HepG2 (cell line): Measurements from ENCODE around the gene PRKG1. TPM values are rescaled to one million over a fixed set of nuclear protein-coding genes. Genes with fewer than 3 reads are reported as not detected.

ENCODE experiments used
- ASH2L ChIP-seq: fragments of 300-600, 200-600 bp; sonication (generic); IDR thresholded peaks from 2 replicates; pipeline ENCODE4 v1.7.0; 2017; ENCODE audit warnings: low read depth, mild to moderate bottlenecking, moderate library complexity, mixed read lengths, low read length; ENCODE audit not compliant: insufficient read length
- GPBP1L1 ChIP-seq: sonication (generic); formaldehyde crosslinking; IDR thresholded peaks from 2 replicates; pipeline ENCODE4 v1.5.0; 2020; ENCODE audit warnings: mild to moderate bottlenecking, missing genetic modification reagents
- JUNB ChIP-seq: sonication (generic); formaldehyde crosslinking; IDR thresholded peaks from 2 replicates; pipeline ENCODE4 v1.8.0; 2022; ENCODE audit warnings: missing genetic modification reagents, mild to moderate bottlenecking, borderline replicate concordance
- KLF15 ChIP-seq: sonication (generic); formaldehyde crosslinking; IDR thresholded peaks from 2 replicates; pipeline ENCODE4 v1.8.1; 2023; ENCODE audit warnings: borderline replicate concordance, mild to moderate bottlenecking, inconsistent platforms, missing genetic modification reagents, mixed read lengths
- TFDP2 ChIP-seq: sonication (generic); formaldehyde crosslinking; IDR thresholded peaks from 2 replicates; pipeline ENCODE4 v1.4.0; 2020; ENCODE audit warnings: missing genetic modification reagents
- TSC22D2 ChIP-seq: sonication (generic); formaldehyde crosslinking; IDR thresholded peaks from 2 replicates; pipeline ENCODE4 v1.5.1; 2020; ENCODE audit warnings: missing genetic modification reagents, mild to moderate bottlenecking, borderline replicate concordance
- ZNF225 ChIP-seq: sonication (generic); formaldehyde crosslinking; IDR thresholded peaks from 2 replicates; pipeline ENCODE4 v1.4.0; 2020; ENCODE audit warnings: mild to moderate bottlenecking, missing genetic modification reagents
- polyA plus RNA-seq, 8 experiments: library from polyadenylated mRNA; depleted of rRNA in 3 of 8; stranded (reverse) in 7 of 8; unstranded in 1 of 8; fragments of >200 nt; fragmentation: Illumina TruSeq in 4 of 8; extraction: Trizol in 4 of 8; gene quantifications; 2 replicates each; pipeline versions ENCODE4 v1.2.1 to v1.2.3, GENCODE V29; 2011 to 2016; ENCODE audit warnings: low read depth in 4 of 8, missing spikeins in 1 of 8, mixed read lengths in 1 of 8; ENCODE audit not compliant: insufficient read depth in 1 of 8
- total RNA-seq, 5 experiments: library from RNA; depleted of rRNA; stranded (reverse); fragments of >200 nt; fragmentation: Illumina TruSeq; extraction: Trizol; gene quantifications; 2 replicates each; pipeline ENCODE4 v1.2.3, GENCODE V29; 2016; ENCODE audit warnings: low read depth in 1 of 5
- TF ChIP-seq, protein P1 (sequence below): sonication (generic); formaldehyde crosslinking; conservative IDR thresholded peaks from 2 replicates; pipeline ENCODE4 v1.4.0; 2020; ENCODE audit warnings: missing genetic modification reagents
- TF ChIP-seq, protein P2 (sequence below): sonication (generic); formaldehyde crosslinking; IDR thresholded peaks from 2 replicates; pipeline ENCODE4 v1.4.0; 2020; ENCODE audit warnings: missing genetic modification reagents
- TF ChIP-seq, protein P3 (sequence below): sonication (generic); formaldehyde crosslinking; IDR thresholded peaks from 2 replicates; pipeline ENCODE4 v1.5.1; 2020; ENCODE audit warnings: mild to moderate bottlenecking, missing genetic modification reagents, borderline replicate concordance

The PRKG1 gene
- total and polyA plus RNA-seq, 2 of the 13 experiments (the other 11 are each of a cell fraction or from before 2014, with no cell fraction given) = 0.01 TPM; not detected in 1

DNA sequence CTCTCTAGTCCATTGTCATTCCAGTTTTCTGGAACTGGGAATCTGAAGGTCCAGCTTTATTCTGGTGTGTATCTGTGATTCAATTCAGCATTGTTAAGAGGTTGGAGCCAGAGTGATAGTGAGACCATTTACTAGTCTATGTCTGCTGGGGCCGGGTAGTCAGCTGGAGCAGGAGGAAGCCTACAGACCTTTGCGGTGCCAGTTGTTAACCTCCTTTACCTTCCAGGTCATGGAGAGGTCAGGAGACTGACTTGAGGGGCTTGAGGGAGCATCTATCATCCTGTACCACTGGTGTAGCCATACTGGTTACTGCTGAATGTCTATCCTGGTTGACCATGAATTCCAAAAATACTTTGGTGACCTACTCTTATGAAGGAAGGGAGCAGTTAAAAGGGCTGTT, 634.3 kb downstream of the PRKG1 start (continued):
- TF ChIP-seq, protein P1, sequence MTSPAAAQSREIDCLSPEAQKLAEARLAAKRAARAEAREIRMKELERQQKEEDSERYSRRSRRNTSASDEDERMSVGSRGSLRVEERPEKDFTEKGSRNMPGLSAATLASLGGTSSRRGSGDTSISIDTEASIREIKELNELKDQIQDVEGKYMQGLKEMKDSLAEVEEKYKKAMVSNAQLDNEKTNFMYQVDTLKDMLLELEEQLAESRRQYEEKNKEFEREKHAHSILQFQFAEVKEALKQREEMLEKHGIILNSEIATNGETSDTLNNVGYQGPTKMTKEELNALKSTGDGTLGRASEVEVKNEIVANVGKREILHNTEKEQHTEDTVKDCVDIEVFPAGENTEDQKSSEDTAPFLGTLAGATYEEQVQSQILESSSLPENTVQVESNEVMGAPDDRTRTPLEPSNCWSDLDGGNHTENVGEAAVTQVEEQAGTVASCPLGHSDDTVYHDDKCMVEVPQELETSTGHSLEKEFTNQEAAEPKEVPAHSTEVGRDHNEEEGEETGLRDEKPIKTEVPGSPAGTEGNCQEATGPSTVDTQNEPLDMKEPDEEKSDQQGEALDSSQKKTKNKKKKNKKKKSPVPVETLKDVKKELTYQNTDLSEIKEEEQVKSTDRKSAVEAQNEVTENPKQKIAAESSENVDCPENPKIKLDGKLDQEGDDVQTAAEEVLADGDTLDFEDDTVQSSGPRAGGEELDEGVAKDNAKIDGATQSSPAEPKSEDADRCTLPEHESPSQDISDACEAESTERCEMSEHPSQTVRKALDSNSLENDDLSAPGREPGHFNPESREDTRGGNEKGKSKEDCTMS (CRISPR knock-in tag) = no peak
- TF ChIP-seq JUNB (no peak), ZNF225 (no peak), GPBP1L1 (CRISPR knock-in tag) (no peak), TFDP2 (no peak), ASH2L (no peak), KLF15 (no peak), TSC22D2 (CRISPR knock-in tag) (no peak)
- TF ChIP-seq, protein P2, sequence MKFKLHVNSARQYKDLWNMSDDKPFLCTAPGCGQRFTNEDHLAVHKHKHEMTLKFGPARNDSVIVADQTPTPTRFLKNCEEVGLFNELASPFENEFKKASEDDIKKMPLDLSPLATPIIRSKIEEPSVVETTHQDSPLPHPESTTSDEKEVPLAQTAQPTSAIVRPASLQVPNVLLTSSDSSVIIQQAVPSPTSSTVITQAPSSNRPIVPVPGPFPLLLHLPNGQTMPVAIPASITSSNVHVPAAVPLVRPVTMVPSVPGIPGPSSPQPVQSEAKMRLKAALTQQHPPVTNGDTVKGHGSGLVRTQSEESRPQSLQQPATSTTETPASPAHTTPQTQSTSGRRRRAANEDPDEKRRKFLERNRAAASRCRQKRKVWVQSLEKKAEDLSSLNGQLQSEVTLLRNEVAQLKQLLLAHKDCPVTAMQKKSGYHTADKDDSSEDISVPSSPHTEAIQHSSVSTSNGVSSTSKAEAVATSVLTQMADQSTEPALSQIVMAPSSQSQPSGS = no peak
- TF ChIP-seq, protein P3, sequence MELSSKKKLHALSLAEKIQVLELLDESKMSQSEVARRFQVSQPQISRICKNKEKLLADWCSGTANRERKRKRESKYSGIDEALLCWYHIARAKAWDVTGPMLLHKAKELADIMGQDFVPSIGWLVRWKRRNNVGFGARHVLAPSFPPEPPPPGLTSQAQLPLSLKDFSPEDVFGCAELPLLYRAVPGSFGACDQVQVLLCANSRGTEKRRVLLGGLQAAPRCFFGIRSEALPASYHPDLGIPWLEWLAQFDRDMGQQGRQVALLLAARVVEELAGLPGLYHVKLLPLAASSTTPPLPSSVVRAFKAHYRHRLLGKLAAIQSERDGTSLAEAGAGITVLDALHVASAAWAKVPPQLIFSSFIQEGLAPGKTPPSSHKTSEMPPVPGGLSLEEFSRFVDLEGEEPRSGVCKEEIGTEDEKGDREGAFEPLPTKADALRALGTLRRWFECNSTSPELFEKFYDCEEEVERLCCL (CRISPR knock-in tag) = no peak
